ENCODE data around the gene ZP2. TPM values are rescaled to one million over a fixed set of nuclear protein-coding genes. Genes with fewer than 3 reads are reported as not detected.

Gene ZP2
- total RNA-seq, 5 donors from 2014 or later (not counting 1 experiment from before 2014, with no cell fraction given) = not detected

GRCh38 chr16:21186326-21186691 lies 25.1 kb downstream of the ZP2 start:
- Mint-ChIP-seq H3K4me3 (no peak overlapping the region), H3K27me3 (peaks cover 0 to 2% of the 10 kb centered on the region in 2 donors), H3K9me3 (peaks cover 0 to 5% (median 4%) of the 10 kb centered on the region in 3 donors), H3K36me3 (peaks cover 20% of the 10 kb centered on the region), H3K27ac (no peak overlapping the region), H3K4me1 (peaks cover 0 to 4% (median 2%) of the 10 kb centered on the region in 3 donors)
- H3K27ac ChIP-seq (ENCODE audit: low read length) = no peak overlapping the region
- peaks cover 0 to 10% of the 10 kb centered on the region in 2 experiments for H3K27me3 ChIP-seq (replicated peaks in 1 of 2; ENCODE audit: control insufficient read depth in 2 of 2, extremely low read depth in 1 of 2, insufficient read depth in 2 of 2, low read length in 1 of 2)
- no peak for DNase-seq
- H3K9me3 ChIP-seq = no peaks in the 10 kb centered on the region
- CTCF ChIA-PET = interaction anchor here (0.6 to 1.2 kb wide), 3 partner anchors 28 to 1912 kb away, joined by 3 to 4 read pairs (median 3); partner anchors contain the start of gene LDAF1 (in 1 of the 2)
- peaks cover 0 to 5% of the 10 kb centered on the region in 2 donors for H3K36me3 ChIP-seq (ENCODE audit: control insufficient read depth in 2 of 2, extremely low read depth in 1 of 2, insufficient read depth in 1 of 2, low read length in 1 of 2)
- ATAC-seq (replicated peaks in 1 of 4) = no peak
- POLR2A ChIA-PET = no interaction called here
- H3K4me1 ChIP-seq (ENCODE audit: control insufficient read depth in 1 of 2, extremely low read depth in 1 of 2, insufficient read depth in 2 of 2, low read length in 2 of 2) = peaks cover 0 to 8% of the 10 kb centered on the region in 2 experiments
- 60% methylated on average over 2 of the region's 4 CpGs for WGBS (ENCODE audit: insufficient coverage)
- no peak overlapping the region for H3K4me3 ChIP-seq (ENCODE audit: control insufficient read depth in 1 of 2, extremely low read depth in 1 of 2, low read length in 1 of 2)

DNA sequence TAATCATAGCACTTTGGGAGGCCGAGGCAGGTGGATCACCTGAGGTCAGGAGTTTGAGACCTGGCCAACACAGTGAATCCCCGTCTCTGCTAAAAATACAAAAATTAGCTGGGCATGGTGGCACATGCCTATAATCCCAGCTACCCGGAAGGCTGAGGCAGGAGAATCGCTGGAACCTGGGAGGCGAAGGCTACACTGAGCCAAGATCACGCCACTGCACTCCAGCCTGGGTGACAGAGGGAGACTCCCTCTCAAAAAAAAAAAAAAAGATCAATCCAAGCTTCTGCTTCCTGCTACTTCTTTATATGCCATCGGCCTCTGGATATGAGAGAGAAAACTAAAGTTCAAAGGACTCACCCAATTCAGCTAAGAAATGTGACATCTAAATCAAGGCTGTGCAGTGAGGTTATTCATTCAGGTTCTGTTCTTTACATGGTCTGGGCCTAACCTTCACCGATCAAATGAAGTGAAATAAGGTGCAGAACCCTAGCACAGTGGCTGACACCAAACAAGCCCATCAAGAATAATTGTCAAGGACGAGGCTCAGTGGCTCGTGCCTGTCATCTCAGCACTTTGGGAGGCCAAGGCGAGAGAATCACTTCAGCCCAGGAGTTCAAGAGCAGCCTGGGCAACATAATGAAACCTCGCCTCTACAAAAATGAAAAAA lies 25.6 kb downstream of the ZP2 start:
- DNase-seq (no peak), ATAC-seq (replicated peaks in 1 of 4) (no peak)
- H3K27me3 Mint-ChIP-seq = peaks cover 0 to 2% of the 10 kb centered on the region in 2 donors
- H3K4me1 Mint-ChIP-seq = peaks cover 0 to 4% (median 2%) of the 10 kb centered on the region in 3 donors
- no peak overlapping the region for H3K4me3 Mint-ChIP-seq
- peaks cover 0 to 8% of the 10 kb centered on the region in 2 experiments for H3K4me1 ChIP-seq (ENCODE audit: control insufficient read depth in 1 of 2, extremely low read depth in 1 of 2, insufficient read depth in 2 of 2, low read length in 2 of 2)
- H3K27ac ChIP-seq (ENCODE audit: low read length) = no peak overlapping the region
- ChIA-PET CTCF (interaction anchor here (0.6 to 1.2 kb wide), 4 partner anchors 27 to 1913 kb away, joined by 3 to 6 read pairs (median 4); partner anchors contain the start of gene LDAF1 (in 1 of the 2)), POLR2A (no interaction called here)
- peaks cover 0 to 10% of the 10 kb centered on the region in 2 experiments for H3K27me3 ChIP-seq (replicated peaks in 1 of 2; ENCODE audit: control insufficient read depth in 2 of 2, extremely low read depth in 1 of 2, insufficient read depth in 2 of 2, low read length in 1 of 2)
- peaks cover 25% of the 10 kb centered on the region for H3K36me3 Mint-ChIP-seq
- no peak overlapping the region for H3K27ac Mint-ChIP-seq
- H3K9me3 ChIP-seq = no peaks in the 10 kb centered on the region
- H3K36me3 ChIP-seq (ENCODE audit: control insufficient read depth in 2 of 2, extremely low read depth in 1 of 2, insufficient read depth in 1 of 2, low read length in 1 of 2) = peaks cover 0 to 8% of the 10 kb centered on the region in 2 donors
- 87% methylated on average over 8 of the region's 12 CpGs for WGBS (ENCODE audit: insufficient coverage)
- no peak overlapping the region for H3K4me3 ChIP-seq (ENCODE audit: control insufficient read depth in 1 of 2, extremely low read depth in 1 of 2, low read length in 1 of 2)
- peaks cover 0 to 5% (median 4%) of the 10 kb centered on the region in 3 donors for H3K9me3 Mint-ChIP-seq

- peaks cover 0 to 2% of the 10 kb centered on the region in 2 donors for H3K27me3 Mint-ChIP-seq
- 62% methylated on average over 2 of the region's 3 CpGs for WGBS (ENCODE audit: insufficient coverage)
- ATAC-seq (replicated peaks in 1 of 4) (no peak), DNase-seq (no peak)
- Histone ChIP-seq H3K4me3 (ENCODE audit: control insufficient read depth in 1 of 2, extremely low read depth in 1 of 2, low read length in 1 of 2) (no peak overlapping the region), H3K27me3 (replicated peaks in 1 of 2; ENCODE audit: control insufficient read depth in 2 of 2, extremely low read depth in 1 of 2, insufficient read depth in 2 of 2, low read length in 1 of 2) (peaks cover 0 to 10% of the 10 kb centered on the region in 2 experiments), H3K9me3 (no peaks in the 10 kb centered on the region), H3K36me3 (ENCODE audit: control insufficient read depth in 2 of 2, extremely low read depth in 1 of 2, insufficient read depth in 1 of 2, low read length in 1 of 2) (peaks cover 0 to 12% of the 10 kb centered on the region in 2 donors), H3K27ac (ENCODE audit: low read length) (no peak overlapping the region), H3K4me1 (ENCODE audit: control insufficient read depth in 1 of 2, extremely low read depth in 1 of 2, insufficient read depth in 2 of 2, low read length in 2 of 2) (peaks cover 0 to 8% of the 10 kb centered on the region in 2 experiments)
- H3K4me1 Mint-ChIP-seq = peaks cover 0 to 4% (median 2%) of the 10 kb centered on the region in 3 donors
- POLR2A ChIA-PET = no interaction called here
- CTCF ChIA-PET = no interaction called here
- H3K36me3 Mint-ChIP-seq = peaks cover 29% of the 10 kb centered on the region
- H3K4me3 Mint-ChIP-seq = no peak overlapping the region
- H3K9me3 Mint-ChIP-seq = peaks cover 0 to under 1% (median 0%) of the 10 kb centered on the region in 3 donors
- H3K27ac Mint-ChIP-seq = no peak overlapping the region
These were observed 26.5 kb downstream of the ZP2 start for GRCh38 chr16:21184834-21185233.

DNA sequence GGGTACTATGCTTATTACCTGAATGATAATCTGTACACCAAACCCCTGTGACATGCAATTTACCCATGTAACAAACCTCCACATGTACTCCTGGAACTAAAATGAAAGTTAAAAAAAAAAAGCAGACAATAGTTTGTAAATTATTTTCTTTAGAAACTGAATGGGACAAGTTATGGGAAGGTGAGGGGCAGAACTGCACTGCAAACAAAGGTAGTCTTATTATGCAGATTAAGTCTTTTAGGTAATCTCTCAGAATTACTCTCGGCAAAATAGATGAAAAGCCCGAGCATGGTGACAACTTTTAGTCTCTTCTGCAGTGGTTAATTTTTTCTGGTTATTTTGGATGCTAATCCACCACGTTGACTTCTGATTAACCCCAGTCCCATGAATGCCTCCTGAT lies 27.4 kb downstream of the ZP2 start:
- Histone ChIP-seq H3K9me3 (no peaks in the 10 kb centered on the region), H3K36me3 (ENCODE audit: control insufficient read depth in 2 of 2, extremely low read depth in 1 of 2, insufficient read depth in 1 of 2, low read length in 1 of 2) (peaks cover 4 to 19% of the 10 kb centered on the region in 2 donors), H3K4me3 (ENCODE audit: control insufficient read depth in 1 of 2, extremely low read depth in 1 of 2, low read length in 1 of 2) (no peak overlapping the region), H3K27ac (ENCODE audit: low read length) (no peak overlapping the region), H3K4me1 (ENCODE audit: control insufficient read depth in 1 of 2, extremely low read depth in 1 of 2, insufficient read depth in 2 of 2, low read length in 2 of 2) (peaks cover 0 to 8% of the 10 kb centered on the region in 2 experiments), H3K27me3 (replicated peaks in 1 of 2; ENCODE audit: control insufficient read depth in 2 of 2, extremely low read depth in 1 of 2, insufficient read depth in 2 of 2, low read length in 1 of 2) (peaks cover 0 to 6% of the 10 kb centered on the region in 2 experiments)
- H3K9me3 Mint-ChIP-seq = no peaks in the 10 kb centered on the region
- ATAC-seq (replicated peaks in 1 of 4) = no peak
- no peak for DNase-seq
- H3K4me3 Mint-ChIP-seq = no peak overlapping the region
- no peak overlapping the region for H3K27ac Mint-ChIP-seq
- H3K27me3 Mint-ChIP-seq = peaks cover 0 to 2% of the 10 kb centered on the region in 2 donors
- peaks cover 38% of the 10 kb centered on the region for H3K36me3 Mint-ChIP-seq
- 100% methylated on average over 1 of the region's 3 CpGs for WGBS (ENCODE audit: insufficient coverage)
- H3K4me1 Mint-ChIP-seq = peaks cover 0 to 4% (median 2%) of the 10 kb centered on the region in 3 donors
- ChIA-PET CTCF (no interaction called here), POLR2A (no interaction called here)

- DNase-seq (no peak), ATAC-seq (replicated peaks in 1 of 4) (no peak)
- H3K36me3 Mint-ChIP-seq = peaks cover 61% of the 10 kb centered on the region
- Histone ChIP-seq H3K27me3 (replicated peaks in 1 of 2; ENCODE audit: control insufficient read depth in 2 of 2, extremely low read depth in 1 of 2, insufficient read depth in 2 of 2, low read length in 1 of 2) (no peaks in the 10 kb centered on the region), H3K4me3 (ENCODE audit: control insufficient read depth in 1 of 2, extremely low read depth in 1 of 2, low read length in 1 of 2) (no peak overlapping the region), H3K27ac (ENCODE audit: low read length) (no peak overlapping the region), H3K9me3 (no peaks in the 10 kb centered on the region), H3K36me3 (ENCODE audit: control insufficient read depth in 2 of 2, extremely low read depth in 1 of 2, insufficient read depth in 1 of 2, low read length in 1 of 2) (peaks cover 4 to 24% of the 10 kb centered on the region in 2 donors), H3K4me1 (ENCODE audit: control insufficient read depth in 1 of 2, extremely low read depth in 1 of 2, insufficient read depth in 2 of 2, low read length in 2 of 2) (no peaks in the 10 kb centered on the region)
- no peak overlapping the region for H3K4me3 Mint-ChIP-seq
- ChIA-PET POLR2A (interaction anchor here in 1 of 2 donors (0.7 kb wide), 1 partner anchor 29 kb away, joined by 3 read pairs; no protein-coding TSS in a partner anchor), CTCF (interaction anchor here (0.6 to 0.7 kb wide), 2 partner anchors 14 kb away, joined by 4 to 5 read pairs; no protein-coding TSS in a partner anchor)
- H3K27me3 Mint-ChIP-seq = no peaks in the 10 kb centered on the region
- no peak overlapping the region for H3K27ac Mint-ChIP-seq
- H3K4me1 Mint-ChIP-seq = no peaks in the 10 kb centered on the region
- WGBS (ENCODE audit: insufficient coverage) = no CpG with 5 or more reads among the region's 3 CpGs
- peaks cover 0 to 4% (median 3%) of the 10 kb centered on the region in 3 donors for H3K9me3 Mint-ChIP-seq
These were observed 31.4 kb downstream of the ZP2 start for GRCh38 chr16:21179983-21180365.

DNA sequence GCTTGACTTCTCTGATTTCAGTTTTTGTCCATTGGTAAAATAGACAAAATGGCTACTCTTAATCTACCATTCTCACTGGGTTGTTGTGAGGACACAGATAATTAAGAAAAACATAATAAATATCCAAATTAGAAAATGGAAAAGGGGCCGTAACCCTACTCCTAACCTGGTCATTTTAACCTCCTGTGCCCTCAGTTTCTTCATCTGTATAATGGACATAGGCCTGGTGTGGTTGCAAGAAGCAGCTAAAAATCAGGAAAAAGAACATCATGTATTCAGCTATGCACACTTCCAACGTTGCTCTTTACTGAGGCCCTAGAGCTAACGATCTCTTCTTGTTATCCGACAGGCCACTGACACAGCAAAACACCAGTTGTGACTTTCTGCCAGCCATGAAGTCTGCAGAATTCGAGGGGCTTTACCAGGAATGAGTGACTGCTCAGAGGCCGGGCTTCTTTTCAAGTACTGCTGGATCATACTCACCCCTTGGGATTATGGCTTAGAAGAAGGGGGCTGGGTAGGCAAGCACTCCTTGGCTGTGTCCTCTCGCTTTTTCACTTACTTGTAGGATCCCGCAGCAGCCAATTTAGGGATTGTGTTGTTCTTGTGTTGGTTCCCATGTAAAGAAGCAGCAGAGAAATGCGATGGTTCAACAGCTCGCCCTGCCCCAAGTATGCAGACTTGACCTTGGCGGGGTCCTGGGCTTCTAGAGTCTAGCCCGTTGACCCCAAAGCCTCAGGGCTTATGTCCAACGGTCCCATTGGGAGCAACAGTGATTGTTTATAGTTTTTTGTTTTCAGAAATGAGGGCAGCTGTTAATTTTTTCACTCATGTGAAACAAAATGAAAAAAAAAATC lies 32.0 kb downstream of the ZP2 start:
- no peak overlapping the region for H3K4me3 Mint-ChIP-seq
- Histone ChIP-seq H3K4me1 (ENCODE audit: control insufficient read depth in 1 of 2, extremely low read depth in 1 of 2, insufficient read depth in 2 of 2, low read length in 2 of 2) (no peaks in the 10 kb centered on the region), H3K27ac (ENCODE audit: low read length) (no peak overlapping the region), H3K36me3 (ENCODE audit: control insufficient read depth in 2 of 2, extremely low read depth in 1 of 2, insufficient read depth in 1 of 2, low read length in 1 of 2) (peaks cover 4 to 24% of the 10 kb centered on the region in 2 donors), H3K9me3 (no peaks in the 10 kb centered on the region), H3K4me3 (ENCODE audit: control insufficient read depth in 1 of 2, extremely low read depth in 1 of 2, low read length in 1 of 2) (no peak overlapping the region), H3K27me3 (replicated peaks in 1 of 2; ENCODE audit: control insufficient read depth in 2 of 2, extremely low read depth in 1 of 2, insufficient read depth in 2 of 2, low read length in 1 of 2) (no peaks in the 10 kb centered on the region)
- no peak for ATAC-seq (replicated peaks in 1 of 4)
- peaks cover 0 to 4% (median 3%) of the 10 kb centered on the region in 3 donors for H3K9me3 Mint-ChIP-seq
- 95% methylated on average over 8 of the region's 13 CpGs for WGBS (ENCODE audit: insufficient coverage)
- H3K36me3 Mint-ChIP-seq = peaks cover 67% of the 10 kb centered on the region
- ChIA-PET CTCF (interaction anchor here (0.6 to 0.7 kb wide), 2 partner anchors 13 to 15 kb away, joined by 4 to 5 read pairs; no protein-coding TSS in a partner anchor), POLR2A (interaction anchor here in 1 of 2 donors (0.7 kb wide), 1 partner anchor 28 kb away, joined by 3 read pairs; no protein-coding TSS in a partner anchor)
- H3K4me1 Mint-ChIP-seq = no peaks in the 10 kb centered on the region
- no peaks in the 10 kb centered on the region for H3K27me3 Mint-ChIP-seq
- no peak for DNase-seq
- no peak overlapping the region for H3K27ac Mint-ChIP-seq

Measured in T-cell (primary cell).